ENCODE results near the gene TMEM40.
"Not testable (repeated sequence)": the region's sequence is repeated elsewhere in the genome, so short reads cannot be mapped to it uniquely, and the experiment has no call there.

TMEM40 gene

DNA sequence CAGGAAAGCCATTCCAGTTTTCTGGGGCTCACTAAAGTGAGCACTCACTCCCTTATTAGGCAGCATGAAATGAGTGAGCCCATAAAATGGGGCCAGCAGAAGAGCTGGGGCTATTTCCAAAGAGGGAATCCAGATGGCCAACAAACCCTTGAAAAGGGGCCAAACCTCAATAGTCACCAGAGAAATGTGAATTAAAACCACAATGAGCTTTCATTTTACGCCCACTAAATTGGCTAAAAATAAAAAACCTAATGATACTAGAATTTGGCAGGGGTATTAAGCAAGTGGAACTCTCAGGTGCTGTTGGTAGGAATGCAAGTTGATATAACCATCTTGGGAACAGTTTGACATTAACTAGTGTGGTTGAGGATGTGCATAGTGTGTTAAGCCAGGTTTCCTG, 53.1 kb downstream of the TMEM40 start:
- no peak for TF ChIP-seq CTCF (IDR thresholded peaks at IDR 0.05; ENCODE audit: insufficient read depth, low read length, poor library complexity, severe bottlenecking)
- H3K36me3 ChIP-seq (ENCODE audit: control insufficient read depth, insufficient read depth, low read length): no peaks in the 10 kb centered on the region
- H3K27me3 ChIP-seq (replicated peaks; ENCODE audit: control insufficient read depth, insufficient read depth, low read length): peaks cover 2% of the 10 kb centered on the region
- H3K4me3 ChIP-seq (replicated peaks; ENCODE audit: low read depth, low read length): no peak overlapping the region
- DNase-seq (ENCODE audit: extremely low read depth, insufficient read length): no peak

GRCh38 chr3:12705374-12705926, 53.6 kb downstream of the TMEM40 start:
- Histone ChIP-seq H3K4me3 (replicated peaks; ENCODE audit: low read depth, low read length) (no peak overlapping the region), H3K27me3 (replicated peaks; ENCODE audit: control insufficient read depth, insufficient read depth, low read length) (peaks cover 2% of the 10 kb centered on the region), H3K36me3 (ENCODE audit: control insufficient read depth, insufficient read depth, low read length) (no peaks in the 10 kb centered on the region)
- DNase-seq (ENCODE audit: extremely low read depth, insufficient read length): no peak
- no peak for TF ChIP-seq CTCF (IDR thresholded peaks at IDR 0.05; ENCODE audit: insufficient read depth, low read length, poor library complexity, severe bottlenecking)

GRCh38 chr3:12702501-12702900, 56.6 kb downstream of the TMEM40 start:
- DNase-seq (ENCODE audit: extremely low read depth, insufficient read length): no peak
- TF ChIP-seq CTCF (IDR thresholded peaks at IDR 0.05; ENCODE audit: insufficient read depth, low read length, poor library complexity, severe bottlenecking): no peak
- Histone ChIP-seq H3K36me3 (ENCODE audit: control insufficient read depth, insufficient read depth, low read length) (no peaks in the 10 kb centered on the region), H3K4me3 (replicated peaks; ENCODE audit: low read depth, low read length) (no peak overlapping the region), H3K27me3 (replicated peaks; ENCODE audit: control insufficient read depth, insufficient read depth, low read length) (no peaks in the 10 kb centered on the region)

DNA sequence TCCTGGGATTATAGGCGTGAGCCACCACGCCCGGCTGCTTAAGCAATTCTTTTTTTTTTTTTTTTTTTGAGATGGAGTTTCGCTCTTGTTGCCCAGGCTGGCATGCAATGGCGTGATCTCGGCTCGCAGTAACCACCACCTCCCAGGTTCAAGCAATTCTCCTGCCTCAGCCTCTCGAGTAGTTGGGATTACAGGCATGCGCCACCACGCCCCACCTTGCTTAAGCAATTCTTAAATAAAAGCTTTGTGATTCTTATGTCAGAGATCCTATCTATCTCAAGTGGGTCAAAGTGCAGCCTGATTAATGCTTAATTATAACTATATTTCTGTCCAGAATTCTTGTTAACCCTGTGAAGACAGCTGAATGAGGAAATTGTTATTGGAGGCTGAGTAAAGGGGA, 57.5 kb downstream of the TMEM40 start:
- not testable (repeated sequence) for DNase-seq (ENCODE audit: extremely low read depth, insufficient read length); H3K4me3 ChIP-seq (replicated peaks; ENCODE audit: low read depth, low read length); H3K36me3 ChIP-seq (ENCODE audit: control insufficient read depth, insufficient read depth, low read length); H3K27me3 ChIP-seq (replicated peaks; ENCODE audit: control insufficient read depth, insufficient read depth, low read length)

DNA sequence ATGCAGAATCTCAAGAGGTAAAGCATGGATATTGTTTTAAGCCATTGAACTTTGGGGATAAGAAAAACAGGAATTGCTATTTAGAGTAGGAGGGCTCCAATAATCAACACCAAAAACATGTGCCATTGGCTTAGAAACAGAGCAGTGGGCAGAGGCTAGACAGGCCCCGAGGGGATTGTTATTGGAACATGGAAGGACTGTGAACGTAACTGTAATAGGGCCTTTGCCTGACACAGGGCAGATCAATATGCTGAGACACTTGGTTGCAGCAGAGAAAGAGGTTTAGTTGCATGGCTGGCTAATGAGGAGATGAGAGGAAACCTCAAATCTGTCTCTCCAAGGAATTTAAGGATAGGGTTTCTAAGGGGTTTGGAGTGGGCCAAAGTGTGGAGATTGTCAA, 58.3 kb downstream of the TMEM40 start:
- no peaks in the 10 kb centered on the region for H3K36me3 ChIP-seq (ENCODE audit: control insufficient read depth, insufficient read depth, low read length)

DNA sequence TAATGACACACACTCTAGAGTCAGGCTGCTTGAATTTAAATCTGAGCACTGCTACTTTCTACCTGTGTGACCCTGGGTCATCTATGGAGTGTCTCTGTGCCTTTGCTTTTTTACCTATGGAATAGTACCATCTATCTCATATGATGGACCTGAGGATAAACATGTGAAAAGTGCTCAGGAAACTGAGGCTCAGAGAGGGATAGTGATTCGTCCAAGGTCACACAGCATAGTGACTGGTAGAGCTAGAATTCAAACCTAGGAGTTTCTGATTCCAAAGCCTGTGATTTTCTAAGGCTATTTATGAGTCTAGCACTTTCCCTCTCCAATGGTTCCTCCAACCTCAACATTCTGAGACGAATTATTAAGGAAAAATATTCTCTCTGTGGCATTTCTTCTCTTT, 63.1 kb downstream of the TMEM40 start:
- TF ChIP-seq CTCF (IDR thresholded peaks at IDR 0.05; ENCODE audit: insufficient read depth, low read length, poor library complexity, severe bottlenecking): no peak

More for the DNA sequence above, 58.3 kb downstream of the TMEM40 start:
- no peak for TF ChIP-seq CTCF (IDR thresholded peaks at IDR 0.05; ENCODE audit: insufficient read depth, low read length, poor library complexity, severe bottlenecking)
- DNase-seq (ENCODE audit: extremely low read depth, insufficient read length): no peak
- no peaks in the 10 kb centered on the region for H3K27me3 ChIP-seq (replicated peaks; ENCODE audit: control insufficient read depth, insufficient read depth, low read length)
- H3K4me3 ChIP-seq (replicated peaks; ENCODE audit: low read depth, low read length): no peak overlapping the region

More for the DNA sequence above, 63.1 kb downstream of the TMEM40 start:
- no peaks in the 10 kb centered on the region for H3K27me3 ChIP-seq (replicated peaks; ENCODE audit: control insufficient read depth, insufficient read depth, low read length)
- no peaks in the 10 kb centered on the region for H3K36me3 ChIP-seq (ENCODE audit: control insufficient read depth, insufficient read depth, low read length)
- DNase-seq (ENCODE audit: extremely low read depth, insufficient read length): no peak
- no peak overlapping the region for H3K4me3 ChIP-seq (replicated peaks; ENCODE audit: low read depth, low read length)
